ENCODE results near the gene GRB7. TPM values are rescaled to one million over a fixed set of nuclear protein-coding genes. Genes with fewer than 3 reads are reported as not detected.

The GRB7 gene
- total RNA-seq, 2 donors from 2014 or later = 22.4 to 40.9 TPM

DNA sequence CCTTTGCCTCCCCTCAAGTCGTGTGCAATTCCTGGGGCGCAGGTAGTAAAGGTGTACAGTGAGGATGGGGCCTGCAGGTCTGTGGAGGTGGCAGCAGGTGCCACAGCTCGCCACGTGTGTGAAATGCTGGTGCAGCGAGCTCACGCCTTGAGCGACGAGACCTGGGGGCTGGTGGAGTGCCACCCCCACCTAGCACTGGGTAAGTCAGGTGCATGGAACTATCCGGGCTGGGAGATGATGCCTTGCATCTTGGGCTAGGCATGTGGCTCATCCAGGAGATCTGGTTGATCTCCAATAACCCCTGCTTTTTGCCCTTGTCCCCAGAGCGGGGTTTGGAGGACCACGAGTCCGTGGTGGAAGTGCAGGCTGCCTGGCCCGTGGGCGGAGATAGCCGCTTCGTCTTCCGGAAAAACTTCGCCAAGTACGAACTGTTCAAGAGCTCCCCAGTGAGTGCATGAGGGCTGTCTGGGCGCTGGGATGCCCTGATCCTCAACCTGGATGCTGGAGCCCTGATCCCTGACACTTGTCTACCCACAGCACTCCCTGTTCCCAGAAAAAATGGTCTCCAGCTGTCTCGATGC lies 5.2 kb downstream of the GRB7 start:
- Histone ChIP-seq H3K9me3 (no peaks in the 10 kb centered on the region), H3K4me1 (no peaks in the 10 kb centered on the region), H3K27ac (no peak overlapping the region), H3K9ac (ENCODE audit: low read depth in 2 of 2, low read length in 2 of 2) (no peak overlapping the region), H3K4me3 (no peak overlapping the region), H3K27me3 (no peaks in the 10 kb centered on the region), H3K36me3 (peaks cover 4% of the 10 kb centered on the region)
- TF ChIP-seq, protein P1, sequence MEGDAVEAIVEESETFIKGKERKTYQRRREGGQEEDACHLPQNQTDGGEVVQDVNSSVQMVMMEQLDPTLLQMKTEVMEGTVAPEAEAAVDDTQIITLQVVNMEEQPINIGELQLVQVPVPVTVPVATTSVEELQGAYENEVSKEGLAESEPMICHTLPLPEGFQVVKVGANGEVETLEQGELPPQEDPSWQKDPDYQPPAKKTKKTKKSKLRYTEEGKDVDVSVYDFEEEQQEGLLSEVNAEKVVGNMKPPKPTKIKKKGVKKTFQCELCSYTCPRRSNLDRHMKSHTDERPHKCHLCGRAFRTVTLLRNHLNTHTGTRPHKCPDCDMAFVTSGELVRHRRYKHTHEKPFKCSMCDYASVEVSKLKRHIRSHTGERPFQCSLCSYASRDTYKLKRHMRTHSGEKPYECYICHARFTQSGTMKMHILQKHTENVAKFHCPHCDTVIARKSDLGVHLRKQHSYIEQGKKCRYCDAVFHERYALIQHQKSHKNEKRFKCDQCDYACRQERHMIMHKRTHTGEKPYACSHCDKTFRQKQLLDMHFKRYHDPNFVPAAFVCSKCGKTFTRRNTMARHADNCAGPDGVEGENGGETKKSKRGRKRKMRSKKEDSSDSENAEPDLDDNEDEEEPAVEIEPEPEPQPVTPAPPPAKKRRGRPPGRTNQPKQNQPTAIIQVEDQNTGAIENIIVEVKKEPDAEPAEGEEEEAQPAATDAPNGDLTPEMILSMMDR (IDR thresholded peaks at IDR 0.05) = no peak
- intact Hi-C loops (cut with DNase I) = no loop called here
- DNase-seq = no peak

DNA sequence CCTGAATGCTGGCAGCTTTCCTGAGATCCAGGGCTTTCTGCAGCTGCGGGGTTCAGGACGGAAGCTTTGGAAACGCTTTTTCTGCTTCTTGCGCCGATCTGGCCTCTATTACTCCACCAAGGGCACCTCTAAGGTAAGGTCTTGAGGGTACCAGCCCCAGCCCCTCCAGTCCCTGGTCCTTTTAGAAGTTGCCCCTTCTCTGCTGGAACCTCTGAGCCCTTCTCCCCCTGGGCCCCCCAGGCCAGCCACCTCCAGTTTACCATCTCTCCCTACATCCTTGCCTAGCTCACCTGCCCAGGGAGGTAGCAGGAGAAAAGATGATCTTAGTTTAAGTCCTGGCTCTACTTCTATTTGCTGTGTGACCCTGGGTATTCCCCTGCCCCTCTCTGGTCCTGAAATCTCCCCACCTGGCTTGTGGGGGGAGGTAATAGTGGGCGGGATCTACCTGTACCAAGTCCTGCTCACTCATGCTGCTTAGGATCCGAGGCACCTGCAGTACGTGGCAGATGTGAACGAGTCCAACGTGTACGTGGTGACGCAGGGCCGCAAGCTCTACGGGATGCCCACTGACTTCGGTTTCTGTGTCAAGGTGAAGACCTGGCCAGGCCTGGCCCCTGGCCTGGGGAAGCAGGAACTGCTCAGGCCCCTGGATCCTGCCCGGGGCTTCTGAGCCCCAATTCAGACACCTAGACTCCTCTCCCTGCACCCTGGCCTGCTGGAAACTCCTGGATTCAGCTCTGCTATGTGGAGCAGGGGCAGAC lies 6.5 kb downstream of the GRB7 start:
- TF ChIP-seq, protein P1 (IDR thresholded peaks at IDR 0.05) = no peak
- no peak overlapping the region for H3K9ac ChIP-seq (ENCODE audit: low read depth in 2 of 2, low read length in 2 of 2)
- H3K27me3 ChIP-seq = no peaks in the 10 kb centered on the region
- H3K4me1 ChIP-seq = no peaks in the 10 kb centered on the region
- H3K4me3 ChIP-seq = no peak overlapping the region
- intact Hi-C loops (cut with DNase I) = no loop called here
- H3K36me3 ChIP-seq = peaks cover 4% of the 10 kb centered on the region
- no peak for DNase-seq
- no peak overlapping the region for H3K27ac ChIP-seq
- no peaks in the 10 kb centered on the region for H3K9me3 ChIP-seq

DNA sequence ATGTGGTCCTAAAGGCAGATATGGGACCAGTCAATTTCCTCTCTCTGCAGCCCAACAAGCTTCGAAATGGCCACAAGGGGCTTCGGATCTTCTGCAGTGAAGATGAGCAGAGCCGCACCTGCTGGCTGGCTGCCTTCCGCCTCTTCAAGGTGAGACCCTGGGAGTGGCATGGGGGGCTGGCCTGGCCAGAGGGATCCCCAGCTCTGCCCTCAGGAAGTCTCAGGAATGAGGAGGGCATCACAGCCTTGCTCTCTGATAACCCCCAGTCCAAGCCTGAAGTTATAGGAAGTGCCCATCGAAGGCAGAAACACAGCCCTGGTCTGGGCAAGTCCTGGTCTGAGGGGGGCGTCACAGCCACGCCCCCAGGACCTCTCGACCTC lies 7.1 kb downstream of the GRB7 start:
- H3K27ac ChIP-seq = no peak overlapping the region
- no peak overlapping the region for H3K9ac ChIP-seq (ENCODE audit: low read depth in 2 of 2, low read length in 2 of 2)
- H3K4me1 ChIP-seq = no peaks in the 10 kb centered on the region
- no peak for DNase-seq
- intact Hi-C loops (cut with DNase I) = no loop called here
- no peak overlapping the region for H3K4me3 ChIP-seq
- no peaks in the 10 kb centered on the region for H3K27me3 ChIP-seq
- no peaks in the 10 kb centered on the region for H3K9me3 ChIP-seq
- H3K36me3 ChIP-seq = peaks cover 4% of the 10 kb centered on the region
- TF ChIP-seq, protein P1 (IDR thresholded peaks at IDR 0.05) = no peak

DNA sequence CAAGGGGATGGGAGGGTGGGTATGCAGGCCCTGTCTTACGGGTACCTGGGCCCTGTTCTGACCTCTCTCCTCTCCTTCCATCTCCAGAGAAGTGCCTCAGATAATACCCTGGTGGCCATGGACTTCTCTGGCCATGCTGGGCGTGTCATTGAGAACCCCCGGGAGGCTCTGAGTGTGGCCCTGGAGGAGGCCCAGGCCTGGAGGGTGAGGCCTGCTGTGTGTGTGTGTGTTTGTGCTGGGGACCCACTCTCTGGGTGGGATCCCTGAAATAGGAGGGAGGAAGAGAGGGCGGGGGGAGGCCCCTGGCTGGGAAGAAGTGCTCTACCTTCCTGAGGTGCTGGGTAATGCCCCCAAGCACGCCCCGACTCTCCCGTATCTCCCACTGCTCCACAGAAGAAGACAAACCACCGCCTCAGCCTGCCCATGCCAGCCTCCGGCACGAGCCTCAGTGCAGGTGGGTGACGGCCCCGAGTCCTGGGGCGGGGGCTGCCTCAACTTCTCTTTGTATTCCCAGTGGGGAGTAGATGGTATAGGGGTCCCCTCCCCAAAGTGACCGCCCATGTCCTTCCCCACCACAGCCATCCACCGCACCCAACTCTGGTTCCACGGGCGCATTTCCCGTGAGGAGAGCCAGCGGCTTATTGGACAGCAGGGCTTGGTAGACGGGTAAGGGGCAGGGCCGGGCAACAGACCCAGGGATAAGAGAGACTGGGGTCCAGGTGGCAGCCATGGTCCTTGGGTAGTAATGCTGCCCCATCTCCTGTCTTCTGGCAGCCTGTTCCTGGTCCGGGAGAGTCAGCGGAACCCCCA lies 7.8 kb downstream of the GRB7 start:
- Histone ChIP-seq H3K4me3 (no peak overlapping the region), H3K9me3 (no peaks in the 10 kb centered on the region), H3K27ac (no peak overlapping the region), H3K9ac (ENCODE audit: low read depth in 2 of 2, low read length in 2 of 2) (no peak overlapping the region), H3K36me3 (peaks cover 4% of the 10 kb centered on the region), H3K27me3 (no peaks in the 10 kb centered on the region), H3K4me1 (no peaks in the 10 kb centered on the region)
- intact Hi-C loops (cut with DNase I) = no loop called here
- DNase-seq = no peak
- TF ChIP-seq, protein P1 (IDR thresholded peaks at IDR 0.05) = no peak

DNA sequence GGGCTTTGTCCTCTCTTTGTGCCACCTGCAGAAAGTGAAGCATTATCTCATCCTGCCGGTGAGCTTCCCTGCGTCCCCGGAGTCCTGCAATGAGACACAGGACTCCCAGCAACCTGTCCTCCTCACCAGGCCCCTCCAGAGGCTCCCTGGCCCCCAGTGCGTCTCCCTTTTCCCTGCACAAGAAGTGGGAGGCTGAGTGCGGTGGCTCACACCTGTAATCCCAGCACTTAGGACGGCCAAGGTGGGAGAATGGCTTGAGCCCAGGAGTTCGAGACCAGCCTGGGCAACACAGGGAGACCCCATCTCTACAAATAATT lies 8.4 kb downstream of the GRB7 start:
- Histone ChIP-seq H3K27me3 (no peaks in the 10 kb centered on the region), H3K27ac (no peak overlapping the region), H3K36me3 (peaks cover 4% of the 10 kb centered on the region), H3K4me3 (no peak overlapping the region), H3K4me1 (no peaks in the 10 kb centered on the region), H3K9me3 (no peaks in the 10 kb centered on the region), H3K9ac (ENCODE audit: low read depth in 2 of 2, low read length in 2 of 2) (no peak overlapping the region)
- intact Hi-C loops (cut with DNase I) = no loop called here
- no peak for DNase-seq
- TF ChIP-seq, protein P1 (IDR thresholded peaks at IDR 0.05) = no peak

Data from colonic mucosa (tissue), 4 donors.